ENCODE data around the gene TANGO2. TPM values are rescaled to one million over a fixed set of nuclear protein-coding genes. Genes with fewer than 3 reads are reported as not detected.

TANGO2 gene
- total and polyA plus RNA-seq, 9 of the 15 experiments (the other 6 are each of a cell fraction or from before 2014, with no cell fraction given), result 15.5 to 94.9 (median 70.1) TPM

DNA sequence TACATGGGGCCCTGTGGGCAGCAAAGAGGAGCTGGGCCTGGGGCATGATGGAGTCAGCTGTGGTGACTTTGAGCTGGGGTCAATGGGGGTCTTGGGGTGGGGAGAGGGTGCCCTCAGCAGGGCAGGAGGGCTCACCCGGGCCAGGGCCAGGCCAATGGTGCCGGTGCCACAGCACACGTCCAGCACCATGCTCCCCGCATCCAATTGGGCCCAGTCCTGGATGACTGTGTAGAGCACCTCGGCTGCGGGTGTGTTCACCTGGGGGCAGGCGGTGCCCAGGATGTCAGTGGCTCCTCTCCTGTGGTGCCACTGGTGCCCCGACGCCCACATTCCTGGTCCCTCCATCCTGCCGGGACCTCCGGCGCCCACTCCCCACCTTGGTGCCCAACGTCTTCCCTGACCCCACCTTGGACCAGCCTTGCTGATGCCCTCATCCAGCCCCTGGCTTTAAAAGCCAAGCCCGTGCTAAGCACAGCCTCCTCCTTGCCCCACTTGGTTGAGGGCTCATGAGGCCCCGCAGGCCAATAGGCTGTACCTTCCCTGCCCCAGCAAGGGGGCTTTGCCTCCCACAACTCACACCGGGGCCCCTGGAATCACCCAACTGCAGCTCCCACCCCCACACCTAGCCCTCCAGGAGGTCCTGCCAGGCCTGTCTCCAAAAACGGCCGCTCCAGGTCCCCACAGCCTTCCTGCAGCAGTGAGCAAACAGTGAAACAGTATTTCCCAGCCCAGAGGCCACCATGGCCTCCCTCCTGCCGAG is 92.8 kb downstream of the TANGO2 start (continued):
- TF ChIP-seq, protein P1, sequence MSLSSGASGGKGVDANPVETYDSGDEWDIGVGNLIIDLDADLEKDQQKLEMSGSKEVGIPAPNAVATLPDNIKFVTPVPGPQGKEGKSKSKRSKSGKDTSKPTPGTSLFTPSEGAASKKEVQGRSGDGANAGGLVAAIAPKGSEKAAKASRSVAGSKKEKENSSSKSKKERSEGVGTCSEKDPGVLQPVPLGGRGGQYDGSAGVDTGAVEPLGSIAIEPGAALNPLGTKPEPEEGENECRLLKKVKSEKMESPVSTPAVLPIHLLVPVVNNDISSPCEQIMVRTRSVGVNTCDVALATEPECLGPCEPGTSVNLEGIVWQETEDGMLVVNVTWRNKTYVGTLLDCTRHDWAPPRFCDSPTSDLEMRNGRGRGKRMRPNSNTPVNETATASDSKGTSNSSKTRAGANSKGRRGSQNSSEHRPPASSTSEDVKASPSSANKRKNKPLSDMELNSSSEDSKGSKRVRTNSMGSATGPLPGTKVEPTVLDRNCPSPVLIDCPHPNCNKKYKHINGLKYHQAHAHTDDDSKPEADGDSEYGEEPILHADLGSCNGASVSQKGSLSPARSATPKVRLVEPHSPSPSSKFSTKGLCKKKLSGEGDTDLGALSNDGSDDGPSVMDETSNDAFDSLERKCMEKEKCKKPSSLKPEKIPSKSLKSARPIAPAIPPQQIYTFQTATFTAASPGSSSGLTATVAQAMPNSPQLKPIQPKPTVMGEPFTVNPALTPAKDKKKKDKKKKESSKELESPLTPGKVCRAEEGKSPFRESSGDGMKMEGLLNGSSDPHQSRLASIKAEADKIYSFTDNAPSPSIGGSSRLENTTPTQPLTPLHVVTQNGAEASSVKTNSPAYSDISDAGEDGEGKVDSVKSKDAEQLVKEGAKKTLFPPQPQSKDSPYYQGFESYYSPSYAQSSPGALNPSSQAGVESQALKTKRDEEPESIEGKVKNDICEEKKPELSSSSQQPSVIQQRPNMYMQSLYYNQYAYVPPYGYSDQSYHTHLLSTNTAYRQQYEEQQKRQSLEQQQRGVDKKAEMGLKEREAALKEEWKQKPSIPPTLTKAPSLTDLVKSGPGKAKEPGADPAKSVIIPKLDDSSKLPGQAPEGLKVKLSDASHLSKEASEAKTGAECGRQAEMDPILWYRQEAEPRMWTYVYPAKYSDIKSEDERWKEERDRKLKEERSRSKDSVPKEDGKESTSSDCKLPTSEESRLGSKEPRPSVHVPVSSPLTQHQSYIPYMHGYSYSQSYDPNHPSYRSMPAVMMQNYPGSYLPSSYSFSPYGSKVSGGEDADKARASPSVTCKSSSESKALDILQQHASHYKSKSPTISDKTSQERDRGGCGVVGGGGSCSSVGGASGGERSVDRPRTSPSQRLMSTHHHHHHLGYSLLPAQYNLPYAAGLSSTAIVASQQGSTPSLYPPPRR (CRISPR knock-in tag; IDR thresholded peaks at IDR 0.05; ENCODE audit: borderline replicate concordance), result no peak
- no peak for TF ChIP-seq ZNF431 (CRISPR knock-in tag; IDR thresholded peaks at IDR 0.05)
- no peak for TF ChIP-seq MEF2A (IDR thresholded peaks at IDR 0.05; ENCODE audit: control insufficient read depth, low read depth, low read length)
- TF ChIP-seq, protein P2, sequence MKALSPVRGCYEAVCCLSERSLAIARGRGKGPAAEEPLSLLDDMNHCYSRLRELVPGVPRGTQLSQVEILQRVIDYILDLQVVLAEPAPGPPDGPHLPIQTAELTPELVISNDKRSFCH (CRISPR knock-in tag; IDR thresholded peaks at IDR 0.05), result no peak
- TF ChIP-seq, protein P2 (tag; IDR thresholded peaks at IDR 0.05), result no peak
- TF ChIP-seq, protein P3, sequence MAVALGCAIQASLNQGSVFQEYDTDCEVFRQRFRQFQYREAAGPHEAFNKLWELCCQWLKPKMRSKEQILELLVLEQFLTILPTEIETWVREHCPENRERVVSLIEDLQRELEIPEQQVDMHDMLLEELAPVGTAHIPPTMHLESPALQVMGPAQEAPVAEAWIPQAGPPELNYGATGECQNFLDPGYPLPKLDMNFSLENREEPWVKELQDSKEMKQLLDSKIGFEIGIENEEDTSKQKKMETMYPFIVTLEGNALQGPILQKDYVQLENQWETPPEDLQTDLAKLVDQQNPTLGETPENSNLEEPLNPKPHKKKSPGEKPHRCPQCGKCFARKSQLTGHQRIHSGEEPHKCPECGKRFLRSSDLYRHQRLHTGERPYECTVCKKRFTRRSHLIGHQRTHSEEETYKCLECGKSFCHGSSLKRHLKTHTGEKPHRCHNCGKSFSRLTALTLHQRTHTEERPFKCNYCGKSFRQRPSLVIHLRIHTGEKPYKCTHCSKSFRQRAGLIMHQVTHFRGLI (CRISPR knock-in tag; IDR thresholded peaks at IDR 0.05), result no peak
- no peak for TF ChIP-seq ZNF436 (CRISPR knock-in tag; IDR thresholded peaks at IDR 0.05)
- TF ChIP-seq CBX5 (IDR thresholded peaks at IDR 0.05; ENCODE audit: borderline replicate concordance, low read depth), result no peak
- TF ChIP-seq ZNF263 (CRISPR knock-in tag; IDR thresholded peaks at IDR 0.05; ENCODE audit: borderline replicate concordance), result no peak
- TF ChIP-seq HNRNPLL (IDR thresholded peaks at IDR 0.05; ENCODE audit: low read depth, low read length, poor library complexity, severe bottlenecking), result no peak
- TF ChIP-seq, protein P4, sequence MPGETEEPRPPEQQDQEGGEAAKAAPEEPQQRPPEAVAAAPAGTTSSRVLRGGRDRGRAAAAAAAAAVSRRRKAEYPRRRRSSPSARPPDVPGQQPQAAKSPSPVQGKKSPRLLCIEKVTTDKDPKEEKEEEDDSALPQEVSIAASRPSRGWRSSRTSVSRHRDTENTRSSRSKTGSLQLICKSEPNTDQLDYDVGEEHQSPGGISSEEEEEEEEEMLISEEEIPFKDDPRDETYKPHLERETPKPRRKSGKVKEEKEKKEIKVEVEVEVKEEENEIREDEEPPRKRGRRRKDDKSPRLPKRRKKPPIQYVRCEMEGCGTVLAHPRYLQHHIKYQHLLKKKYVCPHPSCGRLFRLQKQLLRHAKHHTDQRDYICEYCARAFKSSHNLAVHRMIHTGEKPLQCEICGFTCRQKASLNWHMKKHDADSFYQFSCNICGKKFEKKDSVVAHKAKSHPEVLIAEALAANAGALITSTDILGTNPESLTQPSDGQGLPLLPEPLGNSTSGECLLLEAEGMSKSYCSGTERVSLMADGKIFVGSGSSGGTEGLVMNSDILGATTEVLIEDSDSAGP (CRISPR knock-in tag; IDR thresholded peaks at IDR 0.05), result no peak
- TF ChIP-seq ZNF212 (CRISPR knock-in tag; IDR thresholded peaks at IDR 0.05), result no peak
- TF ChIP-seq, protein P5, sequence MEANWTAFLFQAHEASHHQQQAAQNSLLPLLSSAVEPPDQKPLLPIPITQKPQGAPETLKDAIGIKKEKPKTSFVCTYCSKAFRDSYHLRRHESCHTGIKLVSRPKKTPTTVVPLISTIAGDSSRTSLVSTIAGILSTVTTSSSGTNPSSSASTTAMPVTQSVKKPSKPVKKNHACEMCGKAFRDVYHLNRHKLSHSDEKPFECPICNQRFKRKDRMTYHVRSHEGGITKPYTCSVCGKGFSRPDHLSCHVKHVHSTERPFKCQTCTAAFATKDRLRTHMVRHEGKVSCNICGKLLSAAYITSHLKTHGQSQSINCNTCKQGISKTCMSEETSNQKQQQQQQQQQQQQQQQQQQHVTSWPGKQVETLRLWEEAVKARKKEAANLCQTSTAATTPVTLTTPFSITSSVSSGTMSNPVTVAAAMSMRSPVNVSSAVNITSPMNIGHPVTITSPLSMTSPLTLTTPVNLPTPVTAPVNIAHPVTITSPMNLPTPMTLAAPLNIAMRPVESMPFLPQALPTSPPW (CRISPR knock-in tag; IDR thresholded peaks at IDR 0.05), result no peak
- TF ChIP-seq, protein P6, sequence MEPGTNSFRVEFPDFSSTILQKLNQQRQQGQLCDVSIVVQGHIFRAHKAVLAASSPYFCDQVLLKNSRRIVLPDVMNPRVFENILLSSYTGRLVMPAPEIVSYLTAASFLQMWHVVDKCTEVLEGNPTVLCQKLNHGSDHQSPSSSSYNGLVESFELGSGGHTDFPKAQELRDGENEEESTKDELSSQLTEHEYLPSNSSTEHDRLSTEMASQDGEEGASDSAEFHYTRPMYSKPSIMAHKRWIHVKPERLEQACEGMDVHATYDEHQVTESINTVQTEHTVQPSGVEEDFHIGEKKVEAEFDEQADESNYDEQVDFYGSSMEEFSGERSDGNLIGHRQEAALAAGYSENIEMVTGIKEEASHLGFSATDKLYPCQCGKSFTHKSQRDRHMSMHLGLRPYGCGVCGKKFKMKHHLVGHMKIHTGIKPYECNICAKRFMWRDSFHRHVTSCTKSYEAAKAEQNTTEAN (CRISPR knock-in tag; IDR thresholded peaks at IDR 0.05), result no peak

All from K562 (cell line).